BJ (cell line): ENCODE data around the gene EML6. TPM values are rescaled to one million over a fixed set of nuclear protein-coding genes. Genes with fewer than 3 reads are reported as not detected.
A peak's percentile ranks its signal among the peaks of the same experiment; 100 is the strongest.

Source experiments
- CTCF ChIA-PET: fragments of 350-600 bp; formaldehyde crosslinking; extraction: SDS; loops from one replicate; lab custom pipeline; 2021; ENCODE audit warnings: antibody characterized with exemption, inconsistent platforms; lab: Yijun Ruan, JAX
- POLR2A ChIA-PET: fragments of 300-600 bp; sonication (Branson Sonifier 250); formaldehyde crosslinking; extraction: SDS; loops from one replicate; lab custom pipeline; 2021; ENCODE audit warnings: antibody characterized with exemption; lab: Charles Lee
- DNase-seq: peaks from one replicate; pipeline ENCODE4 v3.0.0-alpha.2; 2011; ENCODE audit warnings: low read depth
- H3K27me3 ChIP-seq: 2 replicates; pipeline ENCODE4 v1.6.0; 2011; ENCODE audit warnings: low read length; ENCODE audit not compliant: control insufficient read depth, insufficient read depth
- H3K36me3 ChIP-seq: 2 replicates; pipeline ENCODE4 v1.5.1; 2011; ENCODE audit warnings: low read length; ENCODE audit not compliant: control insufficient read depth, insufficient read depth
- H3K4me3 ChIP-seq: 2 replicates; pipeline ENCODE4 v1.5.1; 2011; ENCODE audit warnings: low read depth, mild to moderate bottlenecking, control low read depth, low read length
- CTCF ChIP-seq: IDR thresholded peaks from 2 replicates; pipeline ENCODE4 v1.5.1; 2011; ENCODE audit warnings: low read depth, mild to moderate bottlenecking, control low read depth, inconsistent platforms, low read length, moderate library complexity; ENCODE audit not compliant: insufficient read depth
- polyA plus RNA-seq: library from polyadenylated mRNA; depleted of rRNA; stranded (reverse); fragments of >200 nt; gene quantifications from 2 replicates; pipeline ENCODE4 v1.2.3, GENCODE V29; 2011

EML6 gene
- polyA plus RNA-seq, 1 experiment, result 0.18 TPM

GRCh38 chr2:54995553-54995952, 272.1 kb downstream of the EML6 start:
- H3K4me3 ChIP-seq, result no peak overlapping the region

GRCh38 chr2:54997826-54998225, 274.4 kb downstream of the EML6 start:
- Histone ChIP-seq H3K4me3 (no peak overlapping the region), H3K36me3 (no peaks in the 10 kb centered on the region), H3K27me3 (no peaks in the 10 kb centered on the region)
- no peak for DNase-seq
- CTCF ChIA-PET, result interaction anchor here (2.3 kb wide), 1 partner anchor 171 kb away, joined by 6 read pairs; no protein-coding TSS in a partner anchor
- no peak for TF ChIP-seq CTCF
- POLR2A ChIA-PET, result no interaction called here

More at GRCh38 chr2:54995553-54995952, 272.1 kb downstream of the EML6 start:
- no peak for TF ChIP-seq CTCF
- ChIA-PET CTCF (interaction anchor here (0.7 to 1.9 kb wide), 2 partner anchors 53 to 96 kb away, joined by 3 to 6 read pairs; no protein-coding TSS in a partner anchor), POLR2A (no interaction called here)
- no peaks in the 10 kb centered on the region for H3K36me3 ChIP-seq
- no peak for DNase-seq
- no peaks in the 10 kb centered on the region for H3K27me3 ChIP-seq

- ChIA-PET CTCF (interaction anchor here (0.9 to 2.3 kb wide), 4 partner anchors 14 to 170 kb away, joined by 3 to 6 read pairs (median 5); no protein-coding TSS in a partner anchor), POLR2A (interaction anchor here (0.5 to 1.1 kb wide), 2 partner anchors 51 to 99 kb away, joined by 6 to 8 read pairs; partner anchors contain the start of gene RTN4)
- H3K4me3 ChIP-seq, result no peak overlapping the region
- peak; percentile 56 for DNase-seq
- H3K27me3 ChIP-seq, result no peaks in the 10 kb centered on the region
- TF ChIP-seq CTCF, result no peak
- H3K36me3 ChIP-seq, result no peaks in the 10 kb centered on the region
Observed at GRCh38 chr2:54999182-54999581, 275.7 kb downstream of the EML6 start.

GRCh38 chr2:55000341-55000740, 276.9 kb downstream of the EML6 start:
- Histone ChIP-seq H3K27me3 (no peaks in the 10 kb centered on the region), H3K36me3 (no peaks in the 10 kb centered on the region), H3K4me3 (no peak overlapping the region)
- DNase-seq, result no peak
- no peak for TF ChIP-seq CTCF
- ChIA-PET CTCF (interaction anchor here (2.3 kb wide), 1 partner anchor 169 kb away, joined by 6 read pairs; no protein-coding TSS in a partner anchor), POLR2A (no interaction called here)

- POLR2A ChIA-PET, result no interaction called here
Observed at GRCh38 chr2:55001716-55002115, 278.3 kb downstream of the EML6 start.

More at GRCh38 chr2:55001716-55002115, 278.3 kb downstream of the EML6 start:
- Histone ChIP-seq H3K27me3 (no peaks in the 10 kb centered on the region), H3K4me3 (no peak overlapping the region), H3K36me3 (no peaks in the 10 kb centered on the region)
- CTCF ChIA-PET, result interaction anchor here (0.8 to 2.1 kb wide), 4 partner anchors 8 to 173 kb away, joined by 3 to 5 read pairs (median 3); no protein-coding TSS in a partner anchor
- DNase-seq, result no peak
- TF ChIP-seq CTCF, result no peak
